Liver (tissue), 9 donors: ENCODE measurements around the gene PFN3. TPM values are rescaled to one million over a fixed set of nuclear protein-coding genes. Genes with fewer than 3 reads are reported as not detected.

Source experiments
- DNase-seq: peaks from one replicate; pipeline ENCODE4 v3.0.0-alpha.2; 2017; ENCODE audit warnings: low spot score
- H3K27ac ChIP-seq, 2 donors: one replicate each; pipeline ENCODE4 v1.7.0; 2013; ENCODE audit warnings: inconsistent platforms in 2 of 2, low read length in 2 of 2, control low read depth in 1 of 2, low read depth in 1 of 2, mild to moderate bottlenecking in 1 of 2
- H3K27me3 ChIP-seq, 4 donors: one replicate each; pipeline versions ENCODE4 v1.6.1 to v1.7.0; 2013; ENCODE audit warnings: low read length in 3 of 4, inconsistent platforms in 1 of 4, mild to moderate bottlenecking in 1 of 4, moderate library complexity in 1 of 4; ENCODE audit not compliant: control insufficient read depth in 4 of 4, insufficient read depth in 4 of 4
- H3K36me3 ChIP-seq, 4 donors: one replicate each; pipeline versions ENCODE4 v1.6.1 to v1.7.0; 2013; ENCODE audit warnings: low read length in 3 of 4, mild to moderate bottlenecking in 3 of 4, low read depth in 1 of 4, moderate library complexity in 1 of 4; ENCODE audit not compliant: control insufficient read depth in 4 of 4, insufficient read depth in 3 of 4
- H3K4me1 ChIP-seq, 4 donors: one replicate each; pipeline versions ENCODE4 v1.6.1 to v1.7.0; 2013; ENCODE audit warnings: low read length in 3 of 4, mild to moderate bottlenecking in 3 of 4, moderate library complexity in 1 of 4; ENCODE audit not compliant: control insufficient read depth in 4 of 4, insufficient read depth in 4 of 4
- H3K4me3 ChIP-seq, 3 donors: one replicate each; pipeline versions ENCODE4 v1.6.1 to v1.7.0; 2013; ENCODE audit warnings: low read length in 3 of 3, control low read depth in 1 of 3, low read depth in 1 of 3, mild to moderate bottlenecking in 1 of 3
- H3K9ac ChIP-seq, 2 donors: one replicate each; pipeline ENCODE4 v1.7.0; 2013; ENCODE audit warnings: low read length in 2 of 2, mild to moderate bottlenecking in 2 of 2, moderate library complexity in 2 of 2, control low read depth in 1 of 2, low read depth in 1 of 2
- H3K9me3 ChIP-seq, 4 donors: one replicate each; pipeline versions ENCODE4 v1.6.1 to v1.7.0; 2013; ENCODE audit warnings: low read length in 3 of 4; ENCODE audit not compliant: control insufficient read depth in 4 of 4
- EGR1 ChIP-seq, 2 donors: IDR thresholded peaks; 2 replicates each; pipeline ENCODE4 v1.6.1; 2016 to 2018; ENCODE audit warnings: antibody characterized with exemption in 2 of 2, low read depth in 2 of 2
- FOXA1 ChIP-seq: IDR thresholded peaks from 2 replicates; pipeline ENCODE4 v1.6.1; 2016; ENCODE audit warnings: antibody characterized with exemption
- FOXA2 ChIP-seq: IDR thresholded peaks from 2 replicates; pipeline ENCODE4 v1.6.1; 2016; ENCODE audit warnings: antibody characterized with exemption
- GABPA ChIP-seq, 2 donors: IDR thresholded peaks in 1 of 2; conservative IDR thresholded peaks in 1 of 2; 2 replicates each; pipeline ENCODE4 v1.6.1; 2016; ENCODE audit warnings: antibody characterized with exemption in 2 of 2, mild to moderate bottlenecking in 1 of 2, moderate library complexity in 1 of 2
- HNF4A ChIP-seq, 2 donors: conservative IDR thresholded peaks; 2 replicates each; pipeline ENCODE4 v1.6.1; 2016; ENCODE audit warnings: antibody characterized with exemption in 2 of 2, mild to moderate bottlenecking in 2 of 2
- HNF4G ChIP-seq: IDR thresholded peaks from 2 replicates; pipeline ENCODE4 v1.6.1; 2016; ENCODE audit warnings: antibody characterized with exemption
- JUND ChIP-seq, 2 donors: IDR thresholded peaks; 2 replicates each; pipeline ENCODE4 v1.6.1; 2016; ENCODE audit warnings: antibody characterized with exemption in 2 of 2
- MAX ChIP-seq: IDR thresholded peaks from 2 replicates; pipeline ENCODE4 v1.6.1; 2016; ENCODE audit warnings: antibody characterized with exemption
- NR2F2 ChIP-seq: IDR thresholded peaks from 2 replicates; pipeline ENCODE4 v1.6.1; 2016; ENCODE audit warnings: antibody characterized with exemption
- RAD21 ChIP-seq, 2 donors: IDR thresholded peaks; 2 replicates each; pipeline ENCODE4 v1.6.1; 2016; ENCODE audit warnings: antibody characterized with exemption in 2 of 2, mild to moderate bottlenecking in 2 of 2
- RXRA ChIP-seq, 2 donors: IDR thresholded peaks; 2 replicates each; pipeline ENCODE4 v1.6.1; 2017 to 2018; ENCODE audit warnings: antibody characterized with exemption in 2 of 2, mild to moderate bottlenecking in 1 of 2
- SP1 ChIP-seq: IDR thresholded peaks from 2 replicates; pipeline ENCODE4 v1.6.1; 2018; ENCODE audit warnings: antibody characterized with exemption, mild to moderate bottlenecking
- TAF1 ChIP-seq: conservative IDR thresholded peaks from 2 replicates; pipeline ENCODE4 v1.6.1; 2016; ENCODE audit warnings: antibody characterized with exemption, mild to moderate bottlenecking
- YY1 ChIP-seq: IDR thresholded peaks from 2 replicates; pipeline ENCODE4 v1.6.1; 2016; ENCODE audit warnings: antibody characterized with exemption, mild to moderate bottlenecking
- ZBTB33 ChIP-seq: IDR thresholded peaks from 2 replicates; pipeline ENCODE4 v1.6.1; 2016; ENCODE audit warnings: antibody characterized with exemption
- WGBS: extraction: QIAGEN DNeasy Blood & Tissue Kit; methylation state at CpG from one replicate; pipeline ENCODE4 v1.1.7; 2013; 5-methylcytosine and 5-hydroxymethylcytosine counted together
- polyA plus RNA-seq, 2 donors: library from polyadenylated mRNA; stranded (reverse) in 1 of 2; unstranded in 1 of 2; fragments of 200-250 nt in 1 of 2; fragments of >200 nt in 1 of 2; fragmentation: Nextera tagmentation in 1 of 2; extraction: Ambion mirVana in 1 of 2; gene quantifications; one replicate each; pipeline versions ENCODE4 v1.2.1 to v1.2.3, GENCODE V29; 2013 to 2015
- total RNA-seq, 2 donors: library from RNA; depleted of rRNA; stranded (reverse); fragments of >200 nt; gene quantifications; one replicate each; pipeline ENCODE4 v1.2.3, GENCODE V29; 2014
- TF ChIP-seq, protein P1 (sequence below): fragments of 150-350 bp; IDR thresholded peaks from 2 replicates; pipeline ENCODE4 v1.5.1; 2017; ENCODE audit warnings: improper control_type of control experiment, low read depth, low read length; ENCODE audit not compliant: missing input control
- TF ChIP-seq, protein P2 (sequence below): IDR thresholded peaks from 2 replicates; pipeline ENCODE4 v1.6.1; 2016; ENCODE audit warnings: antibody characterized with exemption
- TF ChIP-seq, protein P3 (sequence below): IDR thresholded peaks from 2 replicates; pipeline ENCODE4 v1.6.1; 2016; ENCODE audit warnings: antibody characterized with exemption, mild to moderate bottlenecking
- donor health status: healthy.
- donor health status: healthy.
- donor health status: healthy.
- donor health status: healthy.
- donor health status: healthy.

Gene PFN3
- total and polyA plus RNA-seq, 4 donors, result not detected

- TF ChIP-seq MAX, result no peak
- TF ChIP-seq, protein P1, sequence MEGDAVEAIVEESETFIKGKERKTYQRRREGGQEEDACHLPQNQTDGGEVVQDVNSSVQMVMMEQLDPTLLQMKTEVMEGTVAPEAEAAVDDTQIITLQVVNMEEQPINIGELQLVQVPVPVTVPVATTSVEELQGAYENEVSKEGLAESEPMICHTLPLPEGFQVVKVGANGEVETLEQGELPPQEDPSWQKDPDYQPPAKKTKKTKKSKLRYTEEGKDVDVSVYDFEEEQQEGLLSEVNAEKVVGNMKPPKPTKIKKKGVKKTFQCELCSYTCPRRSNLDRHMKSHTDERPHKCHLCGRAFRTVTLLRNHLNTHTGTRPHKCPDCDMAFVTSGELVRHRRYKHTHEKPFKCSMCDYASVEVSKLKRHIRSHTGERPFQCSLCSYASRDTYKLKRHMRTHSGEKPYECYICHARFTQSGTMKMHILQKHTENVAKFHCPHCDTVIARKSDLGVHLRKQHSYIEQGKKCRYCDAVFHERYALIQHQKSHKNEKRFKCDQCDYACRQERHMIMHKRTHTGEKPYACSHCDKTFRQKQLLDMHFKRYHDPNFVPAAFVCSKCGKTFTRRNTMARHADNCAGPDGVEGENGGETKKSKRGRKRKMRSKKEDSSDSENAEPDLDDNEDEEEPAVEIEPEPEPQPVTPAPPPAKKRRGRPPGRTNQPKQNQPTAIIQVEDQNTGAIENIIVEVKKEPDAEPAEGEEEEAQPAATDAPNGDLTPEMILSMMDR, result peak; percentile 2
- no peak within 1 kb of the TSS for H3K9ac ChIP-seq
- H3K9me3 ChIP-seq, result no peaks in the 10 kb centered on the region
- WGBS, result under 1% methylated on average over 89 of the region's 89 CpGs
- H3K27ac ChIP-seq, result peak within 1 kb of the TSS in 1 of 2 donors; percentile 9
- H3K27me3 ChIP-seq, result no peaks in the 10 kb centered on the region
- peaks cover 5 to 18% (median 9%) of the 10 kb centered on the region in 4 donors for H3K4me1 ChIP-seq
- H3K4me3 ChIP-seq, result peak within 1 kb of the TSS; percentile 16 to 65 (median 61)
- H3K36me3 ChIP-seq, result no peaks in the 10 kb centered on the region
- no peak for DNase-seq
Observed at GRCh38 chr5:177446200-177447065, 46.0 kb upstream of the PFN3 start, which contains the start of gene PRR7. TSS of gene PRR7 (plus strand) at chr5:177446814. CDS start at chr5:177455068, 8,254 bp downstream.

DNA sequence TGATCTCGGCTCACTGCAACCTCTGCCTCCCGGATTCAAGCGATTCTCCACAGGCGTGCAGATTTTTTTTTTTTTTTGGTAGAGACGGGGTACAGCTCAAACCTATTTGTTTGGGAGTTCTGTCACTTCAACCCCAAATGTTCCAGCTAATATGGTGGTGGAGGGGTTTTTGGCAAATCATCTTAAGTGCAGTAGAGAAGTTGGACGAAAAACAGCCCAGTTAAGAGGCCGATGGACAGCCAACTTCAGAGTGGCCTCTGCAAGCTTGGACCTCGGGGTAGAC lies 45.4 kb upstream of the PFN3 start:
- 8% methylated on average over 8 of the region's 8 CpGs for WGBS
- Histone ChIP-seq H3K4me3 (peak overlapping the region in 2 of 3 donors; percentile 61 to 65), H3K9me3 (no peaks in the 10 kb centered on the region), H3K9ac (no peak overlapping the region), H3K27me3 (no peaks in the 10 kb centered on the region), H3K27ac (no peak overlapping the region), H3K36me3 (peaks cover 0 to 2% (median 0%) of the 10 kb centered on the region in 4 donors), H3K4me1 (peaks cover 5 to 18% (median 9%) of the 10 kb centered on the region in 4 donors)
- no peak for TF ChIP-seq ZBTB33
- no peak for TF ChIP-seq JUND (IDR thresholded peaks at IDR 0.05)
- TF ChIP-seq YY1, result no peak
- no peak for TF ChIP-seq RXRA (IDR thresholded peaks at IDR 0.05)
- TF ChIP-seq NR2F2, result no peak
- no peak for TF ChIP-seq EGR1 (IDR thresholded peaks at IDR 0.05; ENCODE audit: low read depth in 2 of 2)
- TF ChIP-seq GABPA (IDR thresholded peaks at IDR 0.05 in 1 of 2, conservative IDR thresholded peaks at IDR 0.05 in 1 of 2), result no peak
- no peak for TF ChIP-seq HNF4A (conservative IDR thresholded peaks at IDR 0.05)
- TF ChIP-seq TAF1, result no peak
- TF ChIP-seq HNF4G, result no peak
- TF ChIP-seq FOXA2, result no peak
- TF ChIP-seq, protein P1, result no peak
- TF ChIP-seq, protein P2, sequence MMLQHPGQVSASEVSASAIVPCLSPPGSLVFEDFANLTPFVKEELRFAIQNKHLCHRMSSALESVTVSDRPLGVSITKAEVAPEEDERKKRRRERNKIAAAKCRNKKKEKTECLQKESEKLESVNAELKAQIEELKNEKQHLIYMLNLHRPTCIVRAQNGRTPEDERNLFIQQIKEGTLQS, result no peak
- no peak for TF ChIP-seq RAD21 (IDR thresholded peaks at IDR 0.05)
- no peak for TF ChIP-seq SP1
- TF ChIP-seq MAX, result no peak
- no peak for TF ChIP-seq FOXA1
- TF ChIP-seq, protein P3, sequence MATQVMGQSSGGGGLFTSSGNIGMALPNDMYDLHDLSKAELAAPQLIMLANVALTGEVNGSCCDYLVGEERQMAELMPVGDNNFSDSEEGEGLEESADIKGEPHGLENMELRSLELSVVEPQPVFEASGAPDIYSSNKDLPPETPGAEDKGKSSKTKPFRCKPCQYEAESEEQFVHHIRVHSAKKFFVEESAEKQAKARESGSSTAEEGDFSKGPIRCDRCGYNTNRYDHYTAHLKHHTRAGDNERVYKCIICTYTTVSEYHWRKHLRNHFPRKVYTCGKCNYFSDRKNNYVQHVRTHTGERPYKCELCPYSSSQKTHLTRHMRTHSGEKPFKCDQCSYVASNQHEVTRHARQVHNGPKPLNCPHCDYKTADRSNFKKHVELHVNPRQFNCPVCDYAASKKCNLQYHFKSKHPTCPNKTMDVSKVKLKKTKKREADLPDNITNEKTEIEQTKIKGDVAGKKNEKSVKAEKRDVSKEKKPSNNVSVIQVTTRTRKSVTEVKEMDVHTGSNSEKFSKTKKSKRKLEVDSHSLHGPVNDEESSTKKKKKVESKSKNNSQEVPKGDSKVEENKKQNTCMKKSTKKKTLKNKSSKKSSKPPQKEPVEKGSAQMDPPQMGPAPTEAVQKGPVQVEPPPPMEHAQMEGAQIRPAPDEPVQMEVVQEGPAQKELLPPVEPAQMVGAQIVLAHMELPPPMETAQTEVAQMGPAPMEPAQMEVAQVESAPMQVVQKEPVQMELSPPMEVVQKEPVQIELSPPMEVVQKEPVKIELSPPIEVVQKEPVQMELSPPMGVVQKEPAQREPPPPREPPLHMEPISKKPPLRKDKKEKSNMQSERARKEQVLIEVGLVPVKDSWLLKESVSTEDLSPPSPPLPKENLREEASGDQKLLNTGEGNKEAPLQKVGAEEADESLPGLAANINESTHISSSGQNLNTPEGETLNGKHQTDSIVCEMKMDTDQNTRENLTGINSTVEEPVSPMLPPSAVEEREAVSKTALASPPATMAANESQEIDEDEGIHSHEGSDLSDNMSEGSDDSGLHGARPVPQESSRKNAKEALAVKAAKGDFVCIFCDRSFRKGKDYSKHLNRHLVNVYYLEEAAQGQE, result no peak
- DNase-seq, result no peak
